Neutrophil (primary cell): ENCODE results near the gene C16orf54.
"Not testable (repeated sequence)": the region's sequence is repeated elsewhere in the genome, so short reads cannot be mapped to it uniquely, and the experiment has no call there.

ENCODE experiments used
- H3K27ac ChIP-seq: fragments of 200-600 bp; sonication (generic); 2 replicates; pipeline ENCODE4 v1.5.1; 2016; ENCODE audit warnings: mild to moderate bottlenecking, moderate library complexity
- H3K27me3 ChIP-seq: fragments of 200-600 bp; sonication (generic); 2 replicates; pipeline ENCODE4 v1.6.0; 2016; ENCODE audit warnings: mild to moderate bottlenecking
- H3K36me3 ChIP-seq: fragments of 200-600 bp; sonication (generic); 2 replicates; pipeline ENCODE4 v1.5.1; 2017
- H3K4me1 ChIP-seq, 2 experiments: fragments of 200-600 bp in 1 of 2; sonication (generic) in 1 of 2; 1 replicate in 1 of 2; 2 replicates in 1 of 2; pipeline versions ENCODE4 v1.5.1 to v1.6.1; 2013 to 2016; ENCODE audit warnings: low read depth in 1 of 2, low read length in 1 of 2, mild to moderate bottlenecking in 1 of 2, moderate library complexity in 1 of 2; ENCODE audit not compliant: control insufficient read depth in 1 of 2, insufficient read depth in 1 of 2
- H3K4me3 ChIP-seq, 2 experiments: fragments of 200-600 bp in 1 of 2; sonication (generic) in 1 of 2; 1 replicate in 1 of 2; 2 replicates in 1 of 2; pipeline ENCODE4 v1.5.1; 2013 to 2016; ENCODE audit warnings: low read depth in 1 of 2, low read length in 1 of 2, mild to moderate bottlenecking in 1 of 2, moderate library complexity in 1 of 2
- H3K9me3 ChIP-seq: fragments of 200-600 bp; sonication (generic); 2 replicates; pipeline ENCODE4 v1.5.1; 2016
- TF ChIP-seq, protein P1 (sequence below): fragments of 200-600 bp; sonication (generic); IDR thresholded peaks from 2 replicates; pipeline ENCODE4 v1.5.1; 2016; ENCODE audit warnings: antibody characterized with exemption

C16orf54 gene

DNA sequence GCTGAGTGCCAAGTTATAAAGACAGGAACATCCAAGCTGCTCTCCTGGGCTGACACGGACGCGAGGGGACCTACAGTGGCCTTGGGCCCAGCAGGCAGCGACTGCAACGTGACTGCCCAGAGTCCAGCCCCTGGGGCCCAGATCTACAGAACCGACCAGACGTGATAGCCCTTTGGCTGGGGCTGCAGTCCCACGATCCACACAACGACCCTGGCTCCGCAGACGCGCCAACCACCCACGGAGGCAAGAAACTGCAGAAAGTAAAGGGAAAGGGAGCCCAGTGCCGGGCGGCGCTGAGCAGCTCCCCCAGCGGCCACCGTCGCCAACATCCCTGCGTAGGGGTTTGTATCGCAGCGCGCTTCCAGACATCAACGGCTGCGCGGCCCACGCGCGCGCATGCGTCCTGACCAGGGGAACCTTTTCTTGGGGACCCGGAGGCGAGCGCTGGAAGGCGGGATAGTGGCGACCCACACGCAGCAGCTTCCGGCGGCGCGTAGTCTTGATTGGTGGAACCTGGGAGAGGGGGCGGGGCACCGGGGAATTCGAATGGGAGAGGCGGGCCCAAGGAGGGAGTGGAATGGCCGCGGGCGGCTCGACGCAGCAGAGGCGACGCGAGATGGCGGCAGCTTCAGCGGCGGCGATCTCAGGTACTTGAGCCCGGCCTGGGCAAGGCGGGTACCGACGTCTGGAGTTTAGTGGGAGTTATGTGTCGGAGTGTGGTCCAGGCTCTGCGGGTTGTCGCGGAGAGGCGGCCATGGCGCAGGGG, 44.6 kb upstream of the C16orf54 start, which contains the start of gene KIF22:
KIF22 (plus strand) TSS at position 569 of the 766 bp plus-strand sequence; CDS start at position 578, 9 bp downstream.
- no peaks in the 10 kb centered on the region for H3K36me3 ChIP-seq
- TF ChIP-seq, protein P1, sequence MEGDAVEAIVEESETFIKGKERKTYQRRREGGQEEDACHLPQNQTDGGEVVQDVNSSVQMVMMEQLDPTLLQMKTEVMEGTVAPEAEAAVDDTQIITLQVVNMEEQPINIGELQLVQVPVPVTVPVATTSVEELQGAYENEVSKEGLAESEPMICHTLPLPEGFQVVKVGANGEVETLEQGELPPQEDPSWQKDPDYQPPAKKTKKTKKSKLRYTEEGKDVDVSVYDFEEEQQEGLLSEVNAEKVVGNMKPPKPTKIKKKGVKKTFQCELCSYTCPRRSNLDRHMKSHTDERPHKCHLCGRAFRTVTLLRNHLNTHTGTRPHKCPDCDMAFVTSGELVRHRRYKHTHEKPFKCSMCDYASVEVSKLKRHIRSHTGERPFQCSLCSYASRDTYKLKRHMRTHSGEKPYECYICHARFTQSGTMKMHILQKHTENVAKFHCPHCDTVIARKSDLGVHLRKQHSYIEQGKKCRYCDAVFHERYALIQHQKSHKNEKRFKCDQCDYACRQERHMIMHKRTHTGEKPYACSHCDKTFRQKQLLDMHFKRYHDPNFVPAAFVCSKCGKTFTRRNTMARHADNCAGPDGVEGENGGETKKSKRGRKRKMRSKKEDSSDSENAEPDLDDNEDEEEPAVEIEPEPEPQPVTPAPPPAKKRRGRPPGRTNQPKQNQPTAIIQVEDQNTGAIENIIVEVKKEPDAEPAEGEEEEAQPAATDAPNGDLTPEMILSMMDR = peak; percentile 98
- peaks cover 41 to 54% of the 10 kb centered on the region in 2 experiments for H3K4me1 ChIP-seq
- peak within 1 kb of the TSS; percentile 79 to 94 for H3K4me3 ChIP-seq
- H3K27ac ChIP-seq = peak within 1 kb of the TSS; percentile 89
- no peaks in the 10 kb centered on the region for H3K27me3 ChIP-seq
- no peaks in the 10 kb centered on the region for H3K9me3 ChIP-seq

DNA sequence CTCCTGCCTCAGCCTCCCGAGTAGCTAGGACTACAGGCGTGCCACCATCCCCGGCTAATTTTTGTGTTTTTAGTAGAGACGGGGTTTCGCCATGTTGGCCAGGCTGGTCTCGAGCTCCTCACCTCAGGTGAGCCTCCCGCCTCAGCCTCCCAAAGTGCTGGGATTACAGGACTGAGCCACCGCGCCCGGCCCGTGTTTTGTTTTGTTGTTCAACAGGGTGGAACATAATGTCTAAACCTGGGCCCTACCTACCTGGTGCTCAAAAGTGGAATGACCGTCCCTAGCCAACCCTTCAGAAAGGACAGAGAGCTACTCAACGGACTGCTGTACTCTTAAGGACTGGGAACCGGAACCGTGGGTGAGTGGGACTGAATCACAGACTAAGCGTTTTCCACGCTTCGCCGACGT, 44.0 kb upstream of the C16orf54 start:
- Histone ChIP-seq H3K9me3 (no peaks in the 10 kb centered on the region), H3K4me3 (peak overlapping the region; percentile 79 to 94), H3K4me1 (peaks cover 44 to 53% of the 10 kb centered on the region in 2 experiments), H3K27me3 (no peaks in the 10 kb centered on the region), H3K36me3 (no peaks in the 10 kb centered on the region), H3K27ac (peak overlapping the region; percentile 89)
- TF ChIP-seq, protein P1 = no peak

DNA sequence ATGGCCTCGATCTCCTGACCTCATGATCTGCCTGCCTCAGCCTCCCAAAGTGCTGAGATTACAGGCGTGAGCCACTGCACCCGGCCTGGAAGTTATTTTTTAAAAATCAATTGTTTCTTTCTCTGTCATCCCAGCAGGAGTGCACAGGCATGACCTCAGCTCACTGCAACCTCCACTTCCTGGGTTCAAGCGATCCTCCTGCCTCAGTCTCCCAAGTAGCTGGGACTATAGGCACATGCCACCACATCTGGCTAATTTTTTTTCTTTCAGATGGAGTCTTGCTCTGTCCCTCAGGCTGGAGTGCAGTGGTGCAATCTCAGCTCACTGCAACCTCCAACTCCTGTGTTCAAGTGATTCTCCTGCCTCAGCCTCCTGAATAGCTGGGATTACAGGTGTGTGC, 41.4 kb upstream of the C16orf54 start:
- not testable (repeated sequence) for H3K27ac ChIP-seq, H3K27me3 ChIP-seq, H3K9me3 ChIP-seq

DNA sequence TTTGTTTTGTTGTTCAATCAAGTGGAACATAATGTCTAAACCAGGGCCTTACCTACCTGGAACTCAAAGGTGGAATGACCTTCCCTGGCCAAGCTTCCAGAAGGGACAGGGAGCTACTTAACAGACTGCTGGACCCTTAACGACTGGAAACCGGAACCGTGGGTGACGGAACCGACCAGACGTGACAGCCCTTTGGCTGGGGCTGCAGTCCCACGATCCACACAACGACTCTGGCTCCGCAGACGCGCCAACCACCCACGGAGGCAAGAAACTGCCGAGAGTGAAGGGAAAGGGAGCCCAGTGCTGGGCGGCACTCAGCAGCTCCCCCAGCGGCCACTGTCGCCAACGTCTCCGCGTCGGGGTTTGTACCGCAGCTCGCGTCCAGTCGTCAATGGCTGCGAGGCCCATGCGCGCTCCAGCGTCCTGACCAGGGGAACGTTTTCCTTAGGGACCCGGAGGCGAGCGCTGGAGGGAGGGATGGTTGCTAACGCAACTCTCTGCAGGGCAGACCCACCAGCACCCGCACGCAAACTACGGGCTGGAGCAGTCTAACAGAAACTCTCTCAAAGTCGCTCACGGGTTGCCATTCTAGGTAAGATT, 39.2 kb upstream of the C16orf54 start:
- peaks cover 22% of the 10 kb centered on the region in 2 experiments for H3K4me1 ChIP-seq
- peak overlapping the region; percentile 19 to 26 for H3K4me3 ChIP-seq
- H3K36me3 ChIP-seq = no peaks in the 10 kb centered on the region
- no peaks in the 10 kb centered on the region for H3K9me3 ChIP-seq
- H3K27ac ChIP-seq = peak overlapping the region; percentile 59
- TF ChIP-seq, protein P1 = peak; percentile 88
- H3K27me3 ChIP-seq = no peaks in the 10 kb centered on the region

More for the DNA sequence above, 41.4 kb upstream of the C16orf54 start:
- not testable (repeated sequence) for H3K4me3 ChIP-seq, H3K36me3 ChIP-seq
- peaks cover 39% of the 10 kb centered on the region in 2 experiments for H3K4me1 ChIP-seq

DNA sequence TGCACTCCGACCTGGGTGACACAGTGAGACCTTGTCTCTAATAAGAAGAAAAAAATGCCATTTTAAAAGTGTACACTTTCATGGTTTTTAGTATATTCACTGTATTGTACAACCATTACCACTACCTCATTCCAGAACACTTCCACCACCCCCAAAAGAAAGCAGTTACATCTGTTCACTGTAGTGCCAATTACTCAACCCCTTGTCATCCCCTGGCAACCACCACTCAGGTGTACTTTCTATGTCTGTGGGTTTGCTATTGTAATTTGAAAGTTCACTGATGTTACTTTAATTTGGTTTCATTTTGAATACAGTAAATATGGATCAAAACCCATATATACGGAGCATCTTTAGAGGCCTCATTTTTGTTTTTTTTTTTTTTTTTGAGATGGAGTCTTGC, 38.4 kb upstream of the C16orf54 start:
- no peaks in the 10 kb centered on the region for H3K9me3 ChIP-seq
- TF ChIP-seq, protein P1 = no peak

DNA sequence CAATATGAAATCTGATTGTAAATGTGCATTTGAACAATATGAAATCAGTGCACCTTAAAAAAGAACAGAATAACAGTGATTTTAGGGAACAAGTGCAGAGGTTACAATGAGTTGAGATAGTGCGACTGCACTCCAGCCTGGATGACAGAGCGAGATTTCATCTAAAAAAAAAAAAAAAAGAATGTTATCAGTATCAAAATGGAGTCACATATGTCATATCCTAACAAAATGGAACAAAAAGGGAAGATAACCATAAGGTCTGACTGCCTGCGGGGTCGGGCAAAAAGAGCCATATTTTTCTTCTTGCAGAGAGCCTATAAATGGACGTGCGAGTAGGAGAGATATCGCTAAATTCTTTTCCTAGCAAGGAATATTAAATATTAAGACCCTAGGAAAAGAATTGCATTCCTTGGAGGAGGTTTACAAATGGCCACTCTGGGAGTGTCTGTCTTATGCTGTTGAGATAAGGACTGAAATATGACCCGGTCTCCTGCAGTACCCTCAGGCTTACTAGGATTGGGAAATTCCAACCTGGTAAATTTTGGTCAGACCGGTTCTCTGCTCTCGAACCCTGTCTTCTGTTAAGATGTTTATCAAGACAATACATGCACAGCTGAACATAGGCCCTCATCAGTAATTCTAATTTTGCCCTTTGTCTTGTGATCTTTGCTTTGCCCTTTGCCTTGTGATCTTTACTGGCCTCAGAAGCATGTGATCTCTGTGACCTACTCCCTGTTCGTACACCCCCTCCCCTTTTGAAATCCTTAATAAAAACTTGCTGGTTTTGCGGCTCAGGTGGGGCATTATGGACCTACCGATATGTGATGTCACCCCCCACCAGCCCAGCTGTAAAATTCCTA, 37.5 kb upstream of the C16orf54 start:
- H3K4me3 ChIP-seq, H3K36me3 ChIP-seq, H3K9me3 ChIP-seq, H3K27ac ChIP-seq, H3K27me3 ChIP-seq: not testable (repeated sequence)
- H3K4me1 ChIP-seq = peaks cover 12 to 14% of the 10 kb centered on the region in 2 experiments

More for the DNA sequence above, 38.4 kb upstream of the C16orf54 start:
- no peaks in the 10 kb centered on the region for H3K27me3 ChIP-seq
- no peak overlapping the region for H3K4me3 ChIP-seq
- peaks cover 14% of the 10 kb centered on the region in 2 experiments for H3K4me1 ChIP-seq
- no peaks in the 10 kb centered on the region for H3K36me3 ChIP-seq
- H3K27ac ChIP-seq = no peak overlapping the region
